ENCODE data around the gene SYT6.

DNA sequence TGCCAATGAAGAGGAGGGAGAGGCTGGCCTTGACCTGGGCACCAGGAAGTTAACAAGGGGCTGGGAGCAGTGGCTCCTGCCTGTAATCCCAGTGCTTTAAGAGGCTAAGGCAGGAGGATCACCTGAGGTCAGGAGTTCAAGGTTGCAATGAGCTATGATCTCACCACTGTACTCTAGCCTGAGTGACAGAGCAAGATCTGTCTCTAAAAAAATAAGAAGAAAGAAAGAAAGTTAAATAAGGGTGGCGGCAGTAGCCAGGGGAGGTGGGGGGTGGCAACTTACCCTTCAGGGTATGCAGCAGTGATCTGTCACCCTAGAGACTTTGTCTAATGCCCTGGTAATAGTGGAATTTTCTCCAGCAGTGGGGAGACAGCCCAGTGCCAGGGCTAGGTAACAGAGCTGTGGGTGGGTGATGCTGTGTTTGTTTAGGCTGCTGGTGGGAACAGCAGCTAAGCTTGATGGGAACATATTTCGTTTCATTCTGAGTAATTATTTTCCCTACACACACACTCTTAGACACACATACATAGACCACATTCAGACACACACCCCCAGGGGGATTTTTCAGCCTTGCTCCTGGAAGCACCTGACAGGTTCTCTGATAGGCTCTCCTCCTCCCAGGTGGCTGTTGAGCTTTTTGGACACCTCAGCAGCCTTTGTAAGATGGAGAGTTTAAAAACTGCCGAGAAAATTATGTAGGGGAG, 11.3 kb upstream of the SYT6 start:
- TF ChIP-seq KLF5 (IDR thresholded peaks at IDR 0.05; ENCODE audit: partially characterized antibody) (no peak), FOS (IDR thresholded peaks at IDR 0.05; ENCODE audit: borderline replicate concordance, extremely low read depth, insufficient read length) (no peak), GABPA (IDR thresholded peaks at IDR 0.05; ENCODE audit: low read depth) (no peak), TCF12 (IDR thresholded peaks at IDR 0.05; ENCODE audit: low read depth, low read length) (no peak)
- TF ChIP-seq, protein P1, sequence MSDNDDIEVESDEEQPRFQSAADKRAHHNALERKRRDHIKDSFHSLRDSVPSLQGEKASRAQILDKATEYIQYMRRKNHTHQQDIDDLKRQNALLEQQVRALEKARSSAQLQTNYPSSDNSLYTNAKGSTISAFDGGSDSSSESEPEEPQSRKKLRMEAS (IDR thresholded peaks at IDR 0.05; ENCODE audit: low read depth, low read length) = no peak

Data from GM12878 (cell line).